ENCODE measurements around the gene INCENP. TPM values are rescaled to one million over a fixed set of nuclear protein-coding genes. Genes with fewer than 3 reads are reported as not detected.

INCENP gene
- polyA plus RNA-seq, 1 of the 3 experiments (the other 2 are of a cell fraction), result 20.1 TPM

DNA sequence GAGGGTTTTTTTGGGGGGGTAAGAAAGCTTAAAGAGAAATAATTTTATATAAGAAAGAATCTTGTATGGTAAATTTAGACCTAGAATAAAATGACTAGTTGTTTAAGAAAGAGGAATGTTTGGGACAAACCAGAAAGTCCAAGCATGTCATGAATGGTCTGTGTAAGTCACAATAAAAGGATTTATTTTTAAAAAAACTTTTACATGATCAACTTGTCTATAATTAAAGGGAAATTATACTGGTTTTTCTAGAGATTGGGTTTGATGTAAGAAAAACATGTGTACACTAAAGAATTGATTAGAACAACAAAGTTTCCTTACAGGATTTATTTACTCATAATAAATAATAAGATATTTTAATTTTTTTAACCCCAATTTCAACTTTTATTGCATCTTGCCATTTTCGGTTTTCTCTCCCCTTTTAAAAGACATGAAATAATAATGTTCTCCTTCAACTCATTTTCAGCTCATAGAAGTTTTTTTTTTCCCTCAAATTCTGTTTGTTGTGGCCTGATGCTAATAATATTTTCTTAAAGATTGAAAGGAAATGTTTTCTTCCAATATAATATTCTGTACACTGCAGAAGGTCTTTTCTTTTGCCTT, 35.4 kb upstream of the INCENP start:
- Histone ChIP-seq H3K27me3 (ENCODE audit: insufficient read depth) (no peaks in the 10 kb centered on the region), H3F3A (replicated peaks; ENCODE audit: insufficient read depth) (no peaks in the 10 kb centered on the region), H3K9me2 (no peaks in the 10 kb centered on the region), H4K20me1 (ENCODE audit: insufficient read depth) (no peaks in the 10 kb centered on the region), H3K9ac (no peak overlapping the region), H3K4me2 (no peak overlapping the region), H3K4me3 (ENCODE audit: low read depth in 2 of 2, low read length in 1 of 2) (no peak overlapping the region), H3K9me3 (peaks cover 22% of the 10 kb centered on the region), H3K79me2 (ENCODE audit: insufficient read depth) (no peaks in the 10 kb centered on the region), H3K27ac (ENCODE audit: low read depth in 2 of 2, low read length in 1 of 2) (no peak overlapping the region), H3K36me3 (replicated peaks in 1 of 2; ENCODE audit: control insufficient read depth in 1 of 2, insufficient read depth in 2 of 2, low read length in 1 of 2) (no peaks in the 10 kb centered on the region), H3K4me1 (ENCODE audit: control insufficient read depth in 1 of 2, insufficient read depth in 2 of 2, low read depth in 1 of 2, low read length in 1 of 2) (no peaks in the 10 kb centered on the region), H2AFZ (ENCODE audit: low read depth) (no peak overlapping the region)
- ChIA-PET CTCF (interaction anchor here (1.0 to 13.7 kb wide), 4 partner anchors 19 to 218 kb away, joined by 3 to 357 read pairs (median 12); no protein-coding TSS in a partner anchor), POLR2A (no interaction called here)
- TF ChIP-seq FOSL2 (IDR thresholded peaks at IDR 0.05; ENCODE audit: borderline replicate concordance, low read depth), result no peak
- TF ChIP-seq TEAD4 (IDR thresholded peaks at IDR 0.05; ENCODE audit: borderline replicate concordance, insufficient read depth), result no peak
- no peak for TF ChIP-seq GATA2 (CRISPR knock-in tag; IDR thresholded peaks at IDR 0.05)
- TF ChIP-seq FOXJ3 (CRISPR knock-in tag; IDR thresholded peaks at IDR 0.05), result no peak
- TF ChIP-seq GABPA (IDR thresholded peaks at IDR 0.05; ENCODE audit: low read depth), result no peak
- TF ChIP-seq, protein P1, sequence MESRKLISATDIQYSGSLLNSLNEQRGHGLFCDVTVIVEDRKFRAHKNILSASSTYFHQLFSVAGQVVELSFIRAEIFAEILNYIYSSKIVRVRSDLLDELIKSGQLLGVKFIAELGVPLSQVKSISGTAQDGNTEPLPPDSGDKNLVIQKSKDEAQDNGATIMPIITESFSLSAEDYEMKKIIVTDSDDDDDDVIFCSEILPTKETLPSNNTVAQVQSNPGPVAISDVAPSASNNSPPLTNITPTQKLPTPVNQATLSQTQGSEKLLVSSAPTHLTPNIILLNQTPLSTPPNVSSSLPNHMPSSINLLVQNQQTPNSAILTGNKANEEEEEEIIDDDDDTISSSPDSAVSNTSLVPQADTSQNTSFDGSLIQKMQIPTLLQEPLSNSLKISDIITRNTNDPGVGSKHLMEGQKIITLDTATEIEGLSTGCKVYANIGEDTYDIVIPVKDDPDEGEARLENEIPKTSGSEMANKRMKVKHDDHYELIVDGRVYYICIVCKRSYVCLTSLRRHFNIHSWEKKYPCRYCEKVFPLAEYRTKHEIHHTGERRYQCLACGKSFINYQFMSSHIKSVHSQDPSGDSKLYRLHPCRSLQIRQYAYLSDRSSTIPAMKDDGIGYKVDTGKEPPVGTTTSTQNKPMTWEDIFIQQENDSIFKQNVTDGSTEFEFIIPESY (IDR thresholded peaks at IDR 0.05; ENCODE audit: borderline replicate concordance, low read depth), result no peak
- TF ChIP-seq POLR2AphosphoS5 (IDR thresholded peaks at IDR 0.05; ENCODE audit: low read depth, low read length), result no peak
- TF ChIP-seq EP300 (IDR thresholded peaks at IDR 0.05; ENCODE audit: borderline replicate concordance in 1 of 2, low read depth in 1 of 2, low read length in 1 of 2), result no peak
- TF ChIP-seq, protein P2, sequence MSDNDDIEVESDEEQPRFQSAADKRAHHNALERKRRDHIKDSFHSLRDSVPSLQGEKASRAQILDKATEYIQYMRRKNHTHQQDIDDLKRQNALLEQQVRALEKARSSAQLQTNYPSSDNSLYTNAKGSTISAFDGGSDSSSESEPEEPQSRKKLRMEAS (IDR thresholded peaks at IDR 0.05; ENCODE audit: low read depth), result no peak
- TF ChIP-seq, protein P3, sequence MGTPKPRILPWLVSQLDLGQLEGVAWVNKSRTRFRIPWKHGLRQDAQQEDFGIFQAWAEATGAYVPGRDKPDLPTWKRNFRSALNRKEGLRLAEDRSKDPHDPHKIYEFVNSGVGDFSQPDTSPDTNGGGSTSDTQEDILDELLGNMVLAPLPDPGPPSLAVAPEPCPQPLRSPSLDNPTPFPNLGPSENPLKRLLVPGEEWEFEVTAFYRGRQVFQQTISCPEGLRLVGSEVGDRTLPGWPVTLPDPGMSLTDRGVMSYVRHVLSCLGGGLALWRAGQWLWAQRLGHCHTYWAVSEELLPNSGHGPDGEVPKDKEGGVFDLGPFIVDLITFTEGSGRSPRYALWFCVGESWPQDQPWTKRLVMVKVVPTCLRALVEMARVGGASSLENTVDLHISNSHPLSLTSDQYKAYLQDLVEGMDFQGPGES (IDR thresholded peaks at IDR 0.05; ENCODE audit: low read depth, low read length), result no peak
- TF ChIP-seq, protein P4, sequence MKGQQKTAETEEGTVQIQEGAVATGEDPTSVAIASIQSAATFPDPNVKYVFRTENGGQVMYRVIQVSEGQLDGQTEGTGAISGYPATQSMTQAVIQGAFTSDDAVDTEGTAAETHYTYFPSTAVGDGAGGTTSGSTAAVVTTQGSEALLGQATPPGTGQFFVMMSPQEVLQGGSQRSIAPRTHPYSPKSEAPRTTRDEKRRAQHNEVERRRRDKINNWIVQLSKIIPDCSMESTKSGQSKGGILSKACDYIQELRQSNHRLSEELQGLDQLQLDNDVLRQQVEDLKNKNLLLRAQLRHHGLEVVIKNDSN (IDR thresholded peaks at IDR 0.05; ENCODE audit: borderline replicate concordance, low read depth), result no peak
- TF ChIP-seq NFIC (IDR thresholded peaks at IDR 0.05; ENCODE audit: borderline replicate concordance), result no peak
- TF ChIP-seq MXI1 (IDR thresholded peaks at IDR 0.05; ENCODE audit: low read depth, low read length), result no peak
- 2% methylated on average over 1 of the region's 1 CpG for WGBS (ENCODE audit: low lambda C conversion rate)
- no peak for DNase-seq

All from SK-N-SH (cell line).